Natural killer cell (primary cell): ENCODE data around the gene BANF1. TPM values are rescaled to one million over a fixed set of nuclear protein-coding genes. Genes with fewer than 3 reads are reported as not detected.

Source experiments
- ATAC-seq, 3 donors: fragments of 150-1000 bp in 2 of 3; fragments of 200-7000 bp in 1 of 3; cut with Tn5 transposase; 1 replicate in 1 of 3; 2 replicates in 2 of 3; pipeline ENCODE4 v1.10.0; 2021; ENCODE audit warnings: mild to moderate bottlenecking in 2 of 3, moderate library complexity in 2 of 3
- DNase-seq, 2 donors: peaks; one replicate each; pipeline versions ENCODE4 v3.0.0 to v3.0.0-alpha.2; 2013 to 2021; ENCODE audit warnings: mixed read lengths in 1 of 2
- H3K27ac ChIP-seq: one replicate; pipeline ENCODE4 v1.5.1; 2013; ENCODE audit warnings: mild to moderate bottlenecking, low read length
- H3K27me3 ChIP-seq: one replicate; pipeline ENCODE4 v1.6.1; 2013; ENCODE audit warnings: low read length; ENCODE audit not compliant: control insufficient read depth, insufficient read depth
- H3K36me3 ChIP-seq: one replicate; pipeline ENCODE4 v1.6.1; 2013; ENCODE audit warnings: low read length; ENCODE audit not compliant: control insufficient read depth, insufficient read depth
- H3K4me1 ChIP-seq: one replicate; pipeline ENCODE4 v1.6.1; 2013; ENCODE audit warnings: low read length; ENCODE audit not compliant: control insufficient read depth, insufficient read depth
- H3K4me3 ChIP-seq: one replicate; pipeline ENCODE4 v1.5.1; 2013; ENCODE audit warnings: low read length
- H3K9me3 ChIP-seq: one replicate; pipeline ENCODE4 v1.6.1; 2013; ENCODE audit warnings: low read length; ENCODE audit not compliant: control insufficient read depth, insufficient read depth
- H3K27ac Mint-ChIP-seq, 2 donors: one replicate each; pipeline ENCODE4 v1.8.0; 2022; ENCODE audit warnings: mild to moderate bottlenecking in 2 of 2, mixed read lengths in 2 of 2, moderate library complexity in 1 of 2
- H3K27me3 Mint-ChIP-seq, 2 donors: one replicate each; pipeline ENCODE4 v1.8.0; 2022; ENCODE audit warnings: low read depth in 2 of 2, mixed read lengths in 2 of 2
- H3K36me3 Mint-ChIP-seq: one replicate; pipeline ENCODE4 v1.8.0; 2022; ENCODE audit warnings: mixed read lengths
- H3K4me1 Mint-ChIP-seq, 2 donors: one replicate each; pipeline ENCODE4 v1.8.0; 2022; ENCODE audit warnings: mixed read lengths in 2 of 2
- H3K4me3 Mint-ChIP-seq: one replicate; pipeline ENCODE4 v1.8.0; 2022; ENCODE audit warnings: mild to moderate bottlenecking, moderate library complexity, mixed read lengths
- H3K9me3 Mint-ChIP-seq, 2 donors: one replicate each; pipeline ENCODE4 v1.8.0; 2022; ENCODE audit warnings: mixed read lengths in 2 of 2
- CTCF ChIP-seq: fragments of 200-600 bp; IDR thresholded peaks from one replicate; pipeline ENCODE4 v1.8.0; 2022; ENCODE audit warnings: antibody characterized with exemption
- WGBS: methylation state at CpG from one replicate; pipeline ENCODE4 v1.1.7; 2013; ENCODE audit warnings: missing lambda C conversion rate; ENCODE audit not compliant: insufficient coverage; 5-methylcytosine and 5-hydroxymethylcytosine counted together
- intact Hi-C: fragments of 100-400 bp; cut with micrococcal nuclease; formaldehyde crosslinking; loops from one replicate; pipeline ENCODE4 v1.14.2; 2022
- total RNA-seq, 4 donors: library from RNA; stranded (reverse); fragments of 120-200 nt in 1 of 4; gene quantifications; one replicate each; pipeline versions ENCODE4 v1.2.3 to v1.2.4, GENCODE V29; 2013 to 2022

Gene BANF1
- total RNA-seq, 3 donors from 2014 or later (not counting 1 experiment from before 2014, with no cell fraction given) = 87.8 to 107 (median 90.4) TPM

DNA sequence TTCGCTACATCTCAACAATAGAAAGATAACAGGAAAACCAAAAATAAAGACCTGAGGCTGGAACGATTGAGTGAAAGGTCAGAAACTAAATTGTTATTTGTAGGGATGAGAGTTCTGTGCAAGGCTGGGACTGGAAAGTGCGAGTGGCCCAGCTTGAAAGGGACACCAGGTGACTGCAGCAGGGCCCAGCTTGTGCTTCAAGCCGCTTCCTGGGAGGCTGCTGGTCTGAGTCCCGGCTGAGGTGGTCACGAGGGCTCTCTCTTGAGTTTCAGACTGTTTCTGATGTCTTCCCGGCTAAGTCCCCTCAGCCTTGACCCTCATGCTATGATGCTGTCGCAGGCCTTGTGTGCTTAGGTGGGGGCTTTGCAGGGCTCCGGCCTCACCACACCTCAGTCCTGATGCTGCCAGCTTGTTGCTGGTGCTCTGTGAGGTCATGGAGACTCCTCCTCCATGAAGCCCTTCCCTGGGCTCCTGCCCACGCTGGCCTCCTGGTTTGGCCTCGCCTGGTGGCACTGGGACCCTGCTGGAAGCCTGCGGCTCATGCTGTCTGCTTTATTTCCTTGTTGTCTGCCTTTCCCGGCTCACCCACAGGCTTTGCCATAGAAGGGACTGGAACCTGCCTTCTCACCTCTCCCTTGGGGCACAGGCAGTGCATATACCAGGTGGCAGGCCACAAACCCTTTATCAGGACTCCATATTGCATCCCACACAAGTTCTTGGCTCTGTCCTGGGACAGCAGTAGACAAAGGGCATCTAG is 4.0 kb downstream of the BANF1 start:
- H3K4me3 Mint-ChIP-seq = no peak overlapping the region
- H3K9me3 Mint-ChIP-seq = no peaks in the 10 kb centered on the region
- Histone ChIP-seq H3K4me1 (peaks cover 13% of the 10 kb centered on the region), H3K36me3 (peaks cover 13% of the 10 kb centered on the region), H3K27me3 (peaks cover 5% of the 10 kb centered on the region), H3K27ac (no peak overlapping the region), H3K4me3 (no peak overlapping the region), H3K9me3 (no peaks in the 10 kb centered on the region)
- no peaks in the 10 kb centered on the region for H3K36me3 Mint-ChIP-seq
- 96% methylated on average over 12 of the region's 13 CpGs for WGBS
- intact Hi-C loops = no loop called here
- H3K27me3 Mint-ChIP-seq = peaks cover 4 to 7% of the 10 kb centered on the region in 2 donors
- H3K4me1 Mint-ChIP-seq = peaks cover 16 to 25% of the 10 kb centered on the region in 2 donors
- ATAC-seq (no peak), DNase-seq (no peak)
- H3K27ac Mint-ChIP-seq = no peak overlapping the region
- TF ChIP-seq CTCF = no peak

- Histone ChIP-seq H3K27me3 (peaks cover 9% of the 10 kb centered on the region), H3K9me3 (no peaks in the 10 kb centered on the region), H3K4me1 (peaks cover 10% of the 10 kb centered on the region), H3K27ac (no peak overlapping the region), H3K36me3 (peaks cover 13% of the 10 kb centered on the region), H3K4me3 (no peak overlapping the region)
- H3K4me3 Mint-ChIP-seq = no peak overlapping the region
- peaks cover 11 to 20% of the 10 kb centered on the region in 2 donors for H3K4me1 Mint-ChIP-seq
- intact Hi-C loops = no loop called here
- DNase-seq (no peak), ATAC-seq (no peak)
- H3K27ac Mint-ChIP-seq = no peak overlapping the region
- H3K27me3 Mint-ChIP-seq = peaks cover 4 to 7% of the 10 kb centered on the region in 2 donors
- no peaks in the 10 kb centered on the region for H3K36me3 Mint-ChIP-seq
- no peaks in the 10 kb centered on the region for H3K9me3 Mint-ChIP-seq
- 93% methylated on average over 4 of the region's 4 CpGs for WGBS
- no peak for TF ChIP-seq CTCF
These were observed 4.5 kb downstream of the BANF1 start for GRCh38 chr11:66006891-66007176.

- Mint-ChIP-seq H3K27me3 (peaks cover 4 to 7% of the 10 kb centered on the region in 2 donors), H3K9me3 (no peaks in the 10 kb centered on the region), H3K27ac (no peak overlapping the region), H3K4me1 (peaks cover 7 to 16% of the 10 kb centered on the region in 2 donors), H3K4me3 (no peak overlapping the region), H3K36me3 (no peaks in the 10 kb centered on the region)
- no peaks in the 10 kb centered on the region for H3K9me3 ChIP-seq
- intact Hi-C loops = no loop called here
- peaks cover 13% of the 10 kb centered on the region for H3K4me1 ChIP-seq
- H3K4me3 ChIP-seq = no peak overlapping the region
- ATAC-seq = no peak
- TF ChIP-seq CTCF = no peak
- 77% methylated on average over 5 of the region's 5 CpGs for WGBS
- peaks cover 13% of the 10 kb centered on the region for H3K36me3 ChIP-seq
- peaks cover 10% of the 10 kb centered on the region for H3K27me3 ChIP-seq
- H3K27ac ChIP-seq = no peak overlapping the region
- no peak for DNase-seq
These were observed 4.9 kb downstream of the BANF1 start for GRCh38 chr11:66007201-66007634.

DNA sequence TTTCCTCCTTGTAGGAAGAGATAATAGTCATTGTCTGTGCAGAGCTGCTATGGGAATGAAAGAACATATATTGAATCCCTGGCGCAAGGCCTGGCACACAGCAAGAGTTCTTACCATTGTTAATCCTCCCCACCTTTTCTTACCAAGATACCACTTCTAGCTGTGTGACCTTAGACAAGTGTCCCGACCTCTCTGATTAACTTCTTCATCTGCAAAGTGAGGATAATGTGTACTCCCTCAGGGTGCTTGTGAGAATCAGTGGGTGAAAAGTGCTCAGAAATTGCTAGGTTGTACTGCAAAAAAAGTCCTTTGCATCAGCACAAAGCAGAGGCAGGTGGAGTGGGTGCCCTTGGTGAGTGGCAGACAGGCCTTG is 5.8 kb downstream of the BANF1 start:
- peaks cover 4 to 7% of the 10 kb centered on the region in 2 donors for H3K27me3 Mint-ChIP-seq
- Histone ChIP-seq H3K27me3 (peaks cover 17% of the 10 kb centered on the region), H3K36me3 (peaks cover 13% of the 10 kb centered on the region), H3K4me1 (peaks cover 11% of the 10 kb centered on the region), H3K9me3 (no peaks in the 10 kb centered on the region), H3K27ac (no peak overlapping the region), H3K4me3 (no peak overlapping the region)
- H3K4me1 Mint-ChIP-seq = peaks cover 2 to 9% of the 10 kb centered on the region in 2 donors
- DNase-seq = no peak
- no peak for TF ChIP-seq CTCF
- H3K9me3 Mint-ChIP-seq = no peaks in the 10 kb centered on the region
- intact Hi-C loops = no loop called here
- H3K36me3 Mint-ChIP-seq = no peaks in the 10 kb centered on the region
- no peak overlapping the region for H3K4me3 Mint-ChIP-seq
- no peak overlapping the region for H3K27ac Mint-ChIP-seq
- 94% methylated on average over 2 of the region's 2 CpGs for WGBS
- no peak for ATAC-seq
